NCI-H128 (cell line): ENCODE data around the gene PDLIM7.
"Not testable (repeated sequence)": the region's sequence is repeated elsewhere in the genome, so short reads cannot be mapped to it uniquely, and the experiment has no call there.

Source experiments
- DNase-seq: peaks from one replicate; lab custom pipeline; 2025; ENCODE audit not compliant: unreplicated experiment; lab: John Stamatoyannopoulos, UW

PDLIM7 gene, protein sequence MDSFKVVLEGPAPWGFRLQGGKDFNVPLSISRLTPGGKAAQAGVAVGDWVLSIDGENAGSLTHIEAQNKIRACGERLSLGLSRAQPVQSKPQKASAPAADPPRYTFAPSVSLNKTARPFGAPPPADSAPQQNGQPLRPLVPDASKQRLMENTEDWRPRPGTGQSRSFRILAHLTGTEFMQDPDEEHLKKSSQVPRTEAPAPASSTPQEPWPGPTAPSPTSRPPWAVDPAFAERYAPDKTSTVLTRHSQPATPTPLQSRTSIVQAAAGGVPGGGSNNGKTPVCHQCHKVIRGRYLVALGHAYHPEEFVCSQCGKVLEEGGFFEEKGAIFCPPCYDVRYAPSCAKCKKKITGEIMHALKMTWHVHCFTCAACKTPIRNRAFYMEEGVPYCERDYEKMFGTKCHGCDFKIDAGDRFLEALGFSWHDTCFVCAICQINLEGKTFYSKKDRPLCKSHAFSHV

GRCh38 chr5:177497292-177498012 lies at the start of gene PDLIM7:
Gene PDLIM7 (minus strand): TSS chr5:177497604. CDS start chr5:177496512, 1,092 bp downstream.
- peak; percentile 74 for DNase-seq

DNA sequence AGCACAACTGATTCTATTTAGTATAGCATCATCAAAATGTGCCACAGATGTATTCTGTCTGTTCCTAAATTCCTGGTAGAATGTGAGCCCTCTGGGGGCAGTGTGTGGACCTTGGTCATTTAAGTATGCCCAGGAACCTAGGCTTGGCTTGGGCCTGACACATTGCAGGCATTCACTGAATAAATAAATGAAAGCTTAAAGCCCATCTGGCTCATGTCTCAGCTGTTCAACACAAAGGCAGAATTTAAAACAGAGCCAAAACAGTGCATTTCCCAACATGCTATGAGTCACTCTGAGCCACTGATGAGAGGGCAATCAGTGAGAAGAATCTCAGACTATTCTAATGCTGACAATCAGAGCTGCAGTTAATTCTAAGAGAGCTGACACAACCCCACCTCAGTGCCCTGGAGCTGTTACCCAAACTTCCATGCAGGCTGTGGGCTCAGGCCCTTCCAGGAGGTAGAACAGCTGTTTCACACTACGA lies 48.9 kb upstream of the PDLIM7 start:
- DNase-seq, result no peak

- DNase-seq, result no peak
Observed at GRCh38 chr5:177545487-177546257, 48.3 kb upstream of the PDLIM7 start.

DNA sequence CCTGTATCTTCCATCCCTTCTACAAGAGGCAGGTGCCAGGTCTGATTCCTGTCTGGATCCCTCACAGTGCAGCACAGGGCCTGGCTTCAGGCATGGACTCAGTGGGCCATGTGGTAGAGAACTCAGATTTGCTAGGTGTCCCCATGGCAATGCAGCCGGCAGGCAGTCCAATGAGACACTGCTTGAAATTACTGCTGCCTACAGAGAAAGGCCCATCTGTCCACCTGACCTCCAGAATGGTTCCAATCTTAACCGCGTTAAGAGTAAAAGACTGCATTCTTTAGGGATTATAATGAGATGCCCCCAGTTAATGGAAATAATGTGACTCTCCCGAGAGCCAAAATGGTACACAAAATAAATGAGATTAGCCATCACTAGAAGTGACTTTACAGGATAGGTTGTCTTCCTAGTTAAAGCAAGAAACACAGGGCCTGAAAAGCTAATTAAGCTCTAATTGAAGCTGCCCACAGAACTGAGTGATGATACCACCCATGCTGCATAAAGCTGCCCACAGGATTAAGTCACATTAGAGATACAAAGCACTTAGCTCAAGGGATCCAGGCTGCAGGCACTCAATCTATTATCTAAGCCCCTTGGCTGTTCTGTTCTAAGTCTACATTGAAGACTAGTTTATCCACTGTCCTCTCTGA lies 45.5 kb upstream of the PDLIM7 start:
- DNase-seq, result no peak

DNA sequence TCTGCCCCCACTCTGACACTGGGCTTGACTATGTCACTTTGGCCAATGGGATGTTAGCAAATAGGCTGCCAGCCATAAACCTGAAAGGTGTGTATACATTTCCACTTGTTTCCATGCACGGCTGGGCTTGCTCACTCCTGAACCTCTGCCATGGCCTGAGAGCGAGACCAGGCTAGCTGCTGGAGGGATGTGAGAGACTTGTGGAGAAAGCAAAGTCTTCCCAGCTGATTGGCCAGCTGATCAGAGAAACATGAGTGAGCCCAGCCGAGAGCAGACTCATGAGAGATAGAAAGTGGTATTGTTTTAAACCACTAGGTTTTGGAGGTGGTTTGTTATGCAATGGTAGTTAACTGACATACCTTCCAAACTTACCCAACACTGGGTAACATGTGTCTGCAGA lies 43.0 kb upstream of the PDLIM7 start:
- no peak for DNase-seq

DNA sequence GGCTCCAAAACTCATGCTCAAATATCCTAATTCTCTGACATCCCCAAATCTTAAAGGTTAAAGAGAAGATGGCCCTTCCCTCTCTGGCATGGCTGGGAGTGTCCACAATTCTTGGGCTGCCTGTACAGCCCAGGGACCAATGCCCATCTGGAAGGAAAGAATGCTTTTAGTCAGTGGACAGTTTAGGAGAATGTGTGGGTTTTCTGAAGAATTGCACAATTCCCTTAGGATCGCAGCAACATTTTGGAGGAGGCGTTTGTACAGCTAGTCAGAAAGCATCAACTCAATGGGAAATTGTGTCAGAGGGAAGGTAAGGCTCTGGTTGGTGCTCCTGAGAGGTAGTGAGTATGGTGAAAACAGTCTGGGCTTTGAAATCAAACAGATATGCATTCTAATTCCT lies 42.0 kb upstream of the PDLIM7 start:
- DNase-seq, result no peak

GRCh38 chr5:177538876-177539275 lies 41.5 kb upstream of the PDLIM7 start:
- DNase-seq, result no peak

DNA sequence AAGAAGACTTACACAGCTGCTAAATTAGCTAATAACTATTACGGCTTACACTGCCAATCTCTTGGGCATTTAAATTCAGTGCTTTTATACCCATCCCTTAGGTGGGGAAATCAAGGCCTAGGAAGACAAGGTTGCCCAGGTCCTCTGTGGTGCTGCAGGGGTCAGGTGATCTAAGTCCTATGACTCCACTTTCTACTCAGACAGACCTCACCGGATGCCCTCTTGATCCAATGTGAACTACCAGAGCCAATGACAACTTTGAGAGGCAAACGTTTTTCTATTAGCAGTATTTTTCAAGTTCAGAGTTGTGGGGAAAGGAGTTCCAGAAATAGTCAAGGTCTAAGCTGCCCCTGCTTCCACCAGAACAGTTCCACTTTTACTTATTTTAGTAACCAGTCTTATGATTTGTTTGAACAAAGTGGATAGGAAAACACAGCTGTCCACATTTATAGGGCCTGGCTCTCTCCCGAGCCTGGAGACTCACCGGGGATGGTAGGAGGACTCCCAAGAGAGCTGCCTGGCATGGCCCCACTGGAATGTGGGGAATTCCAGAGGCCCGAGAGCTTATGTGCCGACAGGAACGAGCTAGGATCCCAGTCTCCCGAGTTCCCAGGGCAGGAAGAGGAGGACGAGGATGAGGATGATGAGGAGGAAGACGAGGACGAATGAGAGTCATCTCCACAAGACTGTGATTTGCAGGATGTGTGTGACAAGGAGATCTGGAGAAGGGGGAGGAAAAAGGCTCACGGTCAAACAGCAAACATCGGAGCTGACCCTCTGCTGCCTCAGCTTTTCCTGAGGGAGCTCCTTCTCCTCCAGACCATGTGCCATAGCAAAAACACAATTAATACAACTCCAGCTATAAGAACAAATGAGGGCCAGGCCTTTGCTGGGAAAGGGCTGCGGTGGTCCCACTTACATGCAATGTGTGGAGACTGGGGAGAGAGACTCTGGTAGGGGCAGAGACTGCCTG lies 40.3 kb upstream of the PDLIM7 start:
- DNase-seq, result no peak

- no peak for DNase-seq
Observed at GRCh38 chr5:177536386-177536785, 39.0 kb upstream of the PDLIM7 start.

GRCh38 chr5:177535125-177535524 lies 37.7 kb upstream of the PDLIM7 start:
- no peak for DNase-seq

- DNase-seq, result not testable (repeated sequence)
Observed at GRCh38 chr5:177534433-177534832, 37.0 kb upstream of the PDLIM7 start.

- no peak for DNase-seq
Observed at GRCh38 chr5:177531209-177531940, 34.0 kb upstream of the PDLIM7 start.

DNA sequence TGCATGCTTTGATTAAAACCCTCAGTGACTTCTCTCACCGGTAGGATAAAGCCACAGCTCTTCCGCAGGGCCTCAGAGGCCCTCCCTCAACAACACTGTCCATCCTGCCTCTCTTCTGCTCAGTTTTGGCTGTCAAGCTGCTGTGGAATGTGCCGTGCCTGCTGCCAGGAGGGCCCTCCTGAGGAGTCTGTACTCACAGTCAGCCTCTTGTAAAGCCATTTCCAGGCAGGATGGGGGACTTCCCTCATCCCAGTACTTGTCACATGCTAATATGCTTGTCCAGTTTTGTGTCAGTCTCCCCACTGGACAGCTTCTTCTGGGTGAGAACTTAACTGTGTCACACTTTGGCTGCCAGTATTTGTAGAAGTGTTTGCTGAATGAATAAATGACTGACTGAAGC lies 33.2 kb upstream of the PDLIM7 start:
- no peak for DNase-seq

GRCh38 chr5:177529247-177530203 lies 32.1 kb upstream of the PDLIM7 start:
- no peak for DNase-seq

DNA sequence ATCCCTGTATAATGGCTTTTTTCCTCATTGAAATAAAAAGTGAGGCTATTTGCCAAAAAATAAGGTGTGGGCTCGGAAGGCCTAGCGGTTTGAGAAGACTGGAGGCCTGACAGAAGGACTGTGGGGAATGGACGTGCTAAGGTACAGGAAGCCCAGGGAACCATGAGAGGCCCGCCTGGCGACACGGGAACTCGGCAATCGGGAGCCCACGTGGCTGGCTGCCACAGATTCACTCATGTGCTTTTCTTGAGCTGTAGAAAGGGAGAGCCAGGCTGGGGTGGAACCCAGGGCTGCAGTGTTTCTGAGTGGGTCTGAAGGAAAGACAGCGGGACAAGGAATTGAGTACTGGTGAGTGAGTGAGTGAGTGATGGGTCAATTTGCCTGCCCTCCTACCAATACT lies 31.2 kb upstream of the PDLIM7 start:
- no peak for DNase-seq

- DNase-seq, result no peak
Observed at GRCh38 chr5:177527595-177527994, 30.2 kb upstream of the PDLIM7 start.

DNA sequence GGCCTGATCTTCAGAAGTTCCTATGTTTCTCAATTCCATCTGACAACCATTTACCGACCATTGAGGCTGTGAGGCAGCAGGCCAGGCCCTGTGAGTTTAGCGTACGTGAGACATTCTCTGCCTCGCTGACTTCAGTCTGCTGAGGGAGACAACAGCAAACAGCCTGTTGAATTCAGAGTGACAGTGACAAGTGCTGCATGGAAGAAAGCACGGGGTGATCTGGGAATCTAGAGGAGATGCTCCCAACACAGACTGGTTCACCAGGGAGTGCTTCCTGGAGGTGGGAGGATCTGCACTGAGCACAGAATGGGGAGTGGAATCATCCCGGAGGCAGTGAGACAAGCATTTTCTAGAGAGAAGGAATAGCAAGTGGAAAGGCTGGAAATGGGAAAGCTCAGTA lies 29.4 kb upstream of the PDLIM7 start:
- DNase-seq, result no peak

- no peak for DNase-seq
Observed at GRCh38 chr5:177526191-177526590, 28.8 kb upstream of the PDLIM7 start.
